Mucosa of gallbladder (tissue), 1 donor: ENCODE results near the gene ERC2. TPM values are rescaled to one million over a fixed set of nuclear protein-coding genes. Genes with fewer than 3 reads are reported as not detected.
"Not testable (repeated sequence)": the region's sequence is repeated elsewhere in the genome, so short reads cannot be mapped to it uniquely, and the experiment has no call there.

Source experiments
- DNase-seq: peaks from one replicate; pipeline ENCODE4 v3.0.0-alpha.2; 2020; ENCODE audit warnings: low spot score
- total RNA-seq: library from RNA; stranded (reverse); gene quantifications from one replicate; pipeline ENCODE4 v1.2.1, GENCODE V29; 2021
- donor health status: DM: no; HTN: no; CAD: no.

The ERC2 gene
- total RNA-seq, 1 donor from 2014 or later: 4.2 TPM

GRCh38 chr3:56066405-56066804, 401.9 kb downstream of the ERC2 start:
- DNase-seq: not testable (repeated sequence)

GRCh38 chr3:56064684-56065083, 403.6 kb downstream of the ERC2 start:
- DNase-seq: no peak

GRCh38 chr3:56061279-56061626, 407.0 kb downstream of the ERC2 start:
- no peak for DNase-seq

- DNase-seq: no peak
Observed at GRCh38 chr3:56060521-56061278, 407.6 kb downstream of the ERC2 start.

- no peak for DNase-seq
Observed at GRCh38 chr3:56059731-56060130, 408.5 kb downstream of the ERC2 start.

- DNase-seq: no peak
Observed at GRCh38 chr3:56055951-56056350, 412.3 kb downstream of the ERC2 start.

- no peak for DNase-seq
Observed at GRCh38 chr3:56055546-56055945, 412.7 kb downstream of the ERC2 start.

- DNase-seq: no peak
Observed at GRCh38 chr3:56054844-56055243, 413.4 kb downstream of the ERC2 start.

GRCh38 chr3:56053727-56054126, 414.5 kb downstream of the ERC2 start:
- DNase-seq: no peak

GRCh38 chr3:56052188-56052587, 416.1 kb downstream of the ERC2 start:
- DNase-seq: no peak

- no peak for DNase-seq
Observed at GRCh38 chr3:56051052-56051451, 417.2 kb downstream of the ERC2 start.

- no peak for DNase-seq
Observed at GRCh38 chr3:56048946-56049345, 419.3 kb downstream of the ERC2 start.

- DNase-seq: no peak
Observed at GRCh38 chr3:56048331-56048730, 419.9 kb downstream of the ERC2 start.

- no peak for DNase-seq
Observed at GRCh38 chr3:56042326-56042951, 425.8 kb downstream of the ERC2 start.

- no peak for DNase-seq
Observed at GRCh38 chr3:56025326-56025725, 442.9 kb downstream of the ERC2 start.

- no peak for DNase-seq
Observed at GRCh38 chr3:56023546-56023945, 444.7 kb downstream of the ERC2 start.

GRCh38 chr3:56022619-56023018, 445.6 kb downstream of the ERC2 start:
- DNase-seq: no peak

- DNase-seq: no peak
Observed at GRCh38 chr3:56019490-56020146, 448.6 kb downstream of the ERC2 start.

GRCh38 chr3:56015374-56015773, 452.9 kb downstream of the ERC2 start:
- not testable (repeated sequence) for DNase-seq

- no peak for DNase-seq
Observed at GRCh38 chr3:56012721-56013120, 455.5 kb downstream of the ERC2 start.

- no peak for DNase-seq
Observed at GRCh38 chr3:56005196-56005805, 463.0 kb downstream of the ERC2 start.

- no peak for DNase-seq
Observed at GRCh38 chr3:56003129-56003528, 465.1 kb downstream of the ERC2 start.

GRCh38 chr3:56001991-56002390, 466.3 kb downstream of the ERC2 start:
- no peak for DNase-seq
